HG02885 (cell line): Measurements from ENCODE around the gene IGLL1.

Experiments used
- ATAC-seq: cut with Tn5 transposase; IDR thresholded peaks from one replicate; pipeline ENCODE4 v1.9.1; 2021; ENCODE audit warnings: mild to moderate bottlenecking; ENCODE audit not compliant: unreplicated experiment, poor library complexity

The IGLL1 gene

DNA sequence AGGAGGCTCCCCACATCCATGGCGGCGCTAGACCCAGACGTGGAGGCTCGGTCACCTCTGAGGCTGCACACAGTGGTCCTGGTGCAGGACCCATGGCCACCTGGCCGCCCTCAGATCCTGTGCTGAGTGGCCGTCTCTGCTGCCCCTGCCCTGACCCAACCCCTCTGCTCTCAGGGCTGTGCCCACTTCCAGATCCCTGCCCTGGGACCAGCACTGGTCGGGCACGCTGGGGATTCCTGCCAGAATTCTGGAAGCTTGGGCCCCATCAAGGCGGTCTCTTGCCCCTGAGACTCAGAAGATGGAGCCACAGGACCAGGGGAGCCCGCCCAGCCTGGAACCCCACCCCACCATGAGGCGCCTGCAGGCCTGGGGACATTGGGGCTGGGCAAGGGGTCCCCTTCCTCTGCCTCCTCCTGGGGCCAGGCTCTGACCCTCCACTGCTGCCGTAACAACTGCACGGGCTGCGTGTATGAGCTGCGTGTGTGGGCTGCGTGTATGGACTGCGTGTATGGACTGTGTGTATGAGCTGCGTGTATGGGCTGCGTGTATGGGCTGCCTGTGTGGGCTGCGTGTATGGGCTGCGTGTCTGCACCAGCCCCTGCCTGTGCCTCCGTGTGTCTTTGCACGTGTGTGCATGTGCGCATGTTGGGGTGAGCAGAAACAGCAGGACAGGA, 48.7 kb downstream of the IGLL1 start:
- ATAC-seq, result no peak

DNA sequence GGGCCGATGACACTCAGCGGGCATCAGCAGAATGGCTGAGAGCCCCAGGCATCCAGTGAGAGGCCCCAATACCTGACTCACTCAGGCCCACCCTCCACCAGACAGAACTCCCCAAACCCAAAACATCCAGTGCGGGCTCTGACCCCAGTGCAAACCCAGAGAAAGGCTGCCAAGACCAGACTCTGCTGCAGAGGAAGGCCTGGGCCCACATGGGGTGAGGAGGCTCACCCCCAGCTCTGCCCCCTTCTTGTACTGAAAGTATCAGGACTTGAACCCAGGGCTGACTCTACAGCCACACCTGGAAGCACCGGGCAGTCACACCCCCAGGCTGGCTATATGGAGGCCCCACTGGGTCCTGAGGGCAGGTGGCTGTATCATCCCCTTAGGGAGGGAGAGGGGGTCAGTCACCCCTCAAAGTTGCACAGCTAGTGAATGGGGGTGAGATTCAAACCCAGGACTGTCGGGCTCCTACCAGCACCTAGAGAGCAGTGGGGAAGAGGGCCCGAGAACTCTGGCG, 49.3 kb downstream of the IGLL1 start:
- no peak for ATAC-seq

DNA sequence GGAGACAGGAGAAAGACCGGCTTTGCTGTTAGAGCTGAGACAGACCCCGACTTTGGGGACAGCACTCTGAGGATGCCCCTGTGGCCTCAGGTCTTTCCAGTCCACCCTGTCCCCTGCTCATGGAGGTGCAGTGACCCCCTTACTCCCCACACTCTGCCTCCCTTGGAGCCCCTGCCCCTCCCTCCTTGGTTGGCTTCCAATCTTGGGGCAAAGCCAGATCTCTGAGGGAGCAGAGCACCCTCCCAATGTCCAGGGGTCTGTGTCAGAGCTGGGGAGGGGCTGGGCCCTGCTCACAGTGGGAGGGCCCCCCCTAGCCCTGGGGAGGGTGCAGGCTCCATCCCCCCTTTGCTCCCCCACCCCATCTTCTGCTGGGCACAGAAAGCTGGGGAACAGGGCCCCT, 50.0 kb downstream of the IGLL1 start:
- no peak for ATAC-seq

DNA sequence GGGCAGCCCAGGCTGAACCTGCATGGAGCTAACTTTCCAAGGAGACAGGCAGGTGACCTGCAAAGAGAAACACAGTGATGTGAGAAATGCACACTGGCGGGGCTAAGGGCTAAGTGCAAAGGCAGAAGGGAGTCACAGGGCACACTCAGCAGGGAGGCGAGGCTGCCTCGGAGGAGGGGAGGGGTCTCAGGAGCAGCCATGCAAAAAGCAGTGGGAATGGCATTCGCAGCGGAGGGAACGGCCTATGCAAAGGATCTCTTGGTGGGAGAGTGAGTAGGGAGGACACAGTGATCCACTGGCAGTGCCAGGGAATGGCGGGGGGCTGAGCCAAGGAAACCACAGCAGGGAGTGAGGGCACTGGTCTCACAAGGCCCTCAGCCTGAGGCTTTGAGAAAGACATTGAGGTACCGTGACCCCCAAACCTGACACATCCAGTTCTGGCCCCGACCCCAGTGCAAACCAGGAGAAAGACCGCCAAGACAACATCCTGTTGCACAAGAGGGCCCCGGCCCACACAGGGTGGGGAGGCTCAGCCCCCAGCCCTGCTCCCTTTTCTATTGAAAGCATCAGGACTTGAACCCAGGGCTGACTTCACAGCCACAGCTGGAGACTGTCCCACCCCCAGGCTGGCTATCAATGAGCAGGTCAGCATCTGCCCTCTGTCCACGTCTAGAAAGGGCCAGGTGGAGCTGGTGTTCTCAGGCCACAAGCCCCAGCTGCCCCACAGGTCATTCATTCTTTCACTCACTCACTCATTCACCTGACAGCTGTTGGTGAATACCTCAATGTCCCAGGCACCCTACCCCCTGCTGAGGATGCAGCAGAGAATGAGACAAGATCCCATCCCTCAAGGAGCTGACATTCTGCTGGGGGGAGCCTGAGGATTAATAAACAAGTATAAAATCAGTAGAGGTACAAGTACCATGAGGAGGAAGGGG, 50.7 kb downstream of the IGLL1 start:
- no peak for ATAC-seq

DNA sequence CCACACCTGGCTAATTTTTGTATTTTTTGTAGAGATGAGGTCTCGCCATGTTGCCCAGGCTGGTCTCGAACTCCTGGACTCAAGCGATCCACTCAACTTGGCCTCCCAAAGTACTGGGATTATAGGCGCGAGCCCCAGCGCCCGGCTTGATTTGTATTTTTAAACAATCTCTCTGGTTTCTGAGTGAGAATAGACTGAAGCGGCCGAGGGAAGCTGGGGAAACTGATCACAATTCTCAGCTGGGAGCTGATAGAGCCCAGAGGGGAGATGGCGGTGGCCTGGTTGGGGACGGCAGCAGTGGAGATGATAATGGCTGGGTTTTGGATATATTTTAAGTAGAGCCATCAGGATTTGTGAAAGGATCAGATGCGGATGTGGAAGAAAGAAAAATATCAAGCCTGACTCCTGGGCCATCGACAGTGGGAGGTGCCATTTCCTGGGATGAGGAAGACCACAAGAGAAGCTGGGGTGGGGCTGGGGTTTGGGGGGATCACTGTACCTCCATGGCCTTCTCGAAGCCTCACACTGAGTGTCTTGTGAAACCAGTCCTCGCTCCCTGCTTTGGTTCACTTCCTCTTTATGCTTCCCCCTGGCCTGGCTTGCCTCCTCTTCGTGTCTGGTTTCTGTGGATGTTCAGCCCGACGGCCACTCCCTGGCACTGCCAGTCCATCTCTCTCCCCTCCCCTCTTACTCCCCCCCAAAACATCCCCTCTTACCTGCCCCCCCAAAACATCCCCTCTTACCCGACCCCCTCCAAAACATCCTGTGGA, 51.9 kb downstream of the IGLL1 start:
- no peak for ATAC-seq

DNA sequence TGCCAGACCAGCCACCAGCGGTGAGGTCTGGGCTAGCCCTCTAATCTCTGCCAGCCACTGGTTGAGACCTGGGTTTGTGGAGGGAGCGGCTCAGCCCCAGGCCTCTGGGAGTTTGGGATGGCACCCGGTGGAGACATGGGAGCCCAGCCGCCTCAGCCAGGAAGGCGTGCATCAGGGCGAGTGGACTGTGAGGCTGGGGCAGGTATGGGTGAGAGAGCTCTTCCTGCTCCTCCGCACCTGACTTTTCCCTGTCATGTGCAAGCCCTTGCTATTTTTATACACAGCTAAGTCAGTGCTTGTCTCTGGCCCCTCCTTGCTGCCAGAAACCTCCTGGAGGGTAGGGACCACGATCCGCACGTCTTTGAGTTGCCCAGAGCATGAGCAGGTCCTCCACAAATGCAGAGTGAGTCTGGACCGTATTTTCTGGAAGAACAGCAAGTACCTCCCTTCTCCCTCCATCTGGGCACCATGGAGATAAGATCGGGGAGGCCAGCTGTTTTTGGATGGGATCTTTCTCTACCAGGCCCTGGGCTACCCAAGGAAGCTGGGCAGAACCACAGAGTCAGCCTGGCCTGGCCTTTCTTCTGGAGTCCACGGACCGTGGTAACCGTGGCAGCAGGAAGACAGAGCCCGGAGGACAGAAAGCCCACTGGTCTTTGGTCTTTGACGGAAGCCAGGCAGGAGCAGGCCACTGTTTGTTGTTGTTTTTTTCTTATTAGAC, 53.3 kb downstream of the IGLL1 start:
- ATAC-seq, result no peak

DNA sequence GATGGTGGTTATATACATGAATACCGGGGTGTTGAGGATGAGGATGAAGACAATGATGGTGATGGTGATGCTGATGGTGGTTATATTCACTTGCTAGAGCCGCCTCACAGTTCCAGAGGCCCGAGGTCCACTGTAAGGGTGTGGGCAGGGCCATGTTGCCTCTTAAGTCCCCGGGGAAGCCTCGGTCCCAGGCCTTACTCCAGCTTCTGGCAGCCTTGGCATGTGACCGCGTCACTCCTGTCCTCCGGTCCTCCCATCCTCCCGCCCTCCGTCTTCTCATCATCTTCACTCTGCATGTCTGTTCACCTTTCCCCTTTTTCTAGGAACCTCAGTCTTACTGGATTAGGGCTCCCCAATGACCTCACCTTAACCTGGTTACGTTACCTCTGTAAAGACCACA, 54.6 kb downstream of the IGLL1 start:
- ATAC-seq, result no peak

DNA sequence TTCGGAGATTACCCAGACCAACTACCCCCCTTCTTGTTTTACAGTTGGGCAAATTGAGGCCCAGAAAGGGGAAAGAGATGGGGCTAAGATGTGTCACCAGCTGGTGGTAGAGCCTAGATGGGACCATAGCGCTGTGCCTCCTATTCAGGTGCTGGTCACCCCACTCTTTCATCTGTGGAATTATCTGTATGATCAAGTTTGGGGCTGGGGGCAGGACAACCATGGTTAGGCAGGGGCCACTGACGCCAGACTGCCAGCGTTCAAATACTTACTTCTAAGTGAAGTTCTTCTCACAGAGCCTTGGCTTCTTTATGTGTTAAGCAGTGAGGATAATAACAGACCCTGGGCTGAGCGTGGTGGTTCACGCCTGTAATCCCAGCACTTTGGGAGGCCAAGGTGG, 55.9 kb downstream of the IGLL1 start:
- no peak for ATAC-seq

DNA sequence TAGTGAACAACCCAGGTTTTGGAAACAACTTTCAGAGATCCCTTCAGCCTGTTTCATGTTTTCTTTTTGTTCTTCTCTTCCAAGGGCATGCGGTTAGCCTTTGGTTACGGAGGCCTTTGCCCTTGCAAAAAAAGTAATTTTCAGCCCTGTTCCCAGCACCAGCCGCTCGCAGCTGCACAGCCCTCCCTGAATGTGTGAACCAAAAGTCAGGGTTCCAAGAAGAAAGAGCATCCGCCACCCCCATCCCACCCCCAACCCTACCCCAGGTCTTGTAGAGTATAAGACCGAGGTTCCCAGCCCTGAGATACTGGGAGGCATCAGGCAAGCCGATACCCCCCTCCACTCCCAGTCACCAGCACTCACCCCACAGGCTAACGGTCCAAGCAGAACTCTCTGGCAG, 56.4 kb downstream of the IGLL1 start:
- no peak for ATAC-seq
